Stimulated activated CD4-positive, alpha-beta T cell treated with anti-CD3 and anti-CD28 coated beads, Interleukin-15, amount 100 ng/mL, for 1 hour (primary cell): Measurements from ENCODE around the gene IRX5.

Experiments
- DNase-seq, 2 donors: peaks; one replicate each; pipeline ENCODE4 v3.0.0-alpha.2; 2020; ENCODE audit warnings: low read depth in 1 of 2, low spot score in 1 of 2

The IRX5 gene

GRCh38 chr16:54946909-54947308 is 16.2 kb downstream of the IRX5 start:
- DNase-seq, result no peak

GRCh38 chr16:54947616-54948015 is 17.0 kb downstream of the IRX5 start:
- no peak for DNase-seq

GRCh38 chr16:54952195-54952594 is 21.5 kb downstream of the IRX5 start:
- no peak for DNase-seq

- DNase-seq, result no peak
Observed at GRCh38 chr16:54953461-54953860, 22.8 kb downstream of the IRX5 start.

- no peak for DNase-seq
Observed at GRCh38 chr16:54954220-54954619, 23.6 kb downstream of the IRX5 start.

- DNase-seq, result no peak
Observed at GRCh38 chr16:54955757-54956156, 25.1 kb downstream of the IRX5 start.

GRCh38 chr16:54957403-54958166 is 26.9 kb downstream of the IRX5 start:
- no peak for DNase-seq

GRCh38 chr16:54962045-54962444 is 31.4 kb downstream of the IRX5 start:
- DNase-seq, result no peak

GRCh38 chr16:54964239-54964638 is 33.6 kb downstream of the IRX5 start:
- no peak for DNase-seq

GRCh38 chr16:54965464-54965863 is 34.8 kb downstream of the IRX5 start:
- no peak for DNase-seq

GRCh38 chr16:54968011-54968410 is 37.3 kb downstream of the IRX5 start:
- DNase-seq, result no peak

- DNase-seq, result no peak
Observed at GRCh38 chr16:54968784-54969183, 38.1 kb downstream of the IRX5 start.

- no peak for DNase-seq
Observed at GRCh38 chr16:54970016-54970415, 39.4 kb downstream of the IRX5 start.

GRCh38 chr16:54974367-54974766 is 43.7 kb downstream of the IRX5 start:
- no peak for DNase-seq

- no peak for DNase-seq
Observed at GRCh38 chr16:54976651-54977200, 46.1 kb downstream of the IRX5 start.

- no peak for DNase-seq
Observed at GRCh38 chr16:54977211-54977610, 46.5 kb downstream of the IRX5 start.

- DNase-seq, result no peak
Observed at GRCh38 chr16:54980821-54981220, 50.2 kb downstream of the IRX5 start.
